Inflammatory macrophage (primary cell): ENCODE results near the gene MSH3.
"Not testable (repeated sequence)": the region's sequence is repeated elsewhere in the genome, so short reads cannot be mapped to it uniquely, and the experiment has no call there.

ENCODE experiments used
- DNase-seq, 2 donors: peaks; one replicate each; pipeline ENCODE4 v3.0.0-alpha.2; 2020 to 2022

Gene MSH3

DNA sequence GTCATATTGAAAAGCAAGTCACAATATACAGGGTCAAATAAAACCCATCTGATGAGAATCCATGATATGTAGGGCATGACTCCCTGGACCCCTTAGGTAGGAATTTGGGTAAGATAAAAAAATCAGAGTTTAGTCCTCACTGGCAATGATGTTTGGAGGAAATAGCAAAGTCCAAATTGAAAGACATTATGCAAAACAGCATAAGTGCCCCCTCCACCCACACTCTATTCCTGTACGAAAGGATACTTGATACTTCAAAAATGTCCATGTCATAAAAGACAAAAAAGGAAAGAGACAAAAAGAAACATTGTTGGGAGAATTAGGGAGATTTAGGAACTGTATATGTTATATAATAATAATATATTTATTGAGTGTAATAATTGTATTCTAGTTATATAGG, 209.7 kb downstream of the MSH3 start:
- no peak for DNase-seq

DNA sequence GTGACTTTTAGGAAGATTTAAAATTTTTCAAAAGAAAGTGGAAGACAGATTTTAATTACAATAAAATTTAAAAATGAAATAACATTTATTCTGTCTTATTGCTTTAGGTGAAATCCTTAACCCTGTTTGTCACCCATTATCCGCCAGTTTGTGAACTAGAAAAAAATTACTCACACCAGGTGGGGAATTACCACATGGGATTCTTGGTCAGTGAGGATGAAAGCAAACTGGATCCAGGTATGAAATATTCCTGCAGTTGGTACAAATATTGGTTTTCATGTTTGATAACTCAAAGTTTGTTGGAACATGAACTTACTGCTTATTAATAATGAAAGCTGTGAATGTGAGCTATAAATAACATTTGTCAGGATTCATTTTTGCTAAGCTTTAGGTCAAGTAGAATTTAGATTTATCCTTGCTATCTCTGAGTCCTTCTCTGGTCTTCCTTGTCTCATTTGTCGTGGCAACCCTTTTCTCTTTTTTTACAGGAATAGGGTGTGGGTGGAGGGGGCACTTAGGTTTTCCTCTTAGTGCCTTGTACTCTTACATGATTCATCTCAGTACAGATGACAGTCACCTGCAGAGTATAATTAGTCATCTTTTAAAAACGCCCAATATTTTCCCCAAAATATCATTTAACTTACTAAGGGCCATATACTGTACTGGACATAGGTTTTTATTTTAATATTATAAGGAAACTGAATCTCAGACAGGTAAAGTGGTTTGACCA, 210.4 kb downstream of the MSH3 start:
- peak; percentile 12 to 17 for DNase-seq

DNA sequence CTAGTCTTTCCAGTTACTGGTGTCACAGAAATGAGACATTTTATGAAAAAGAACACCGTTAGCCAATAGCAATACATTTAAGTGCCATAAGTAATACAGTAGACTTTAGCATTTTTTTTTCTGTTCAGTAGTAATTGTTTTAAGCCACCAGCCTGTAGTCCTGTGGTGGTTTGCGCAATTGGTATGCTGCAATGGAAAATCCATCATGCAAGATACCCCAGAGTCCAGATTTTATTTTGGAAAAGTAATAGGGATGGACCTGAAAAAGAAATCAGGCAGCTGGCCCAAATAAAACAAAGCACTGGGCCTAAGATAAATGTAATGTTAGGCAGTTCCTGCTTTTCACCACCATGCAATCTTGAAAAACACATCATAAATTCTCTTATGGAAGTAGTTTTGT, 211.1 kb downstream of the MSH3 start:
- DNase-seq = no peak

DNA sequence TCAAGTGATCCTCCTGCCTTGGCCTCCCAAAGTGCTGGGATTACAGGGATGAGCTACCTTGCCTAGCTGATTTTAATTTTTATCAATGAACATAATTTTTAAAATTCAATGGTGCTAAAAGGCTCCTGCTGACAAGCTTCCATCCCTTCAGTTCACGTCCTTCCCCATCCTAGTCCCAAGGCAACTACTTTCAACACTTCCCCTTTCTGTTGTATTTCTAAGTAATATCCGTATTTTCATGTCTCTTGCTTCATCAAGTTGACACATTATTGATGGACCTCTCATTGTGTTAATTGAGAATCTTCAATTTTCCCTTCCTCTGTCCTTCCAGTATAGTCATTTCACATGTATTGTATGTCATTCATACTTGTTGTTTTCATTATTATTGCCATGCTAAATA, 211.9 kb downstream of the MSH3 start:
- DNase-seq = peak; percentile 66 to 88

DNA sequence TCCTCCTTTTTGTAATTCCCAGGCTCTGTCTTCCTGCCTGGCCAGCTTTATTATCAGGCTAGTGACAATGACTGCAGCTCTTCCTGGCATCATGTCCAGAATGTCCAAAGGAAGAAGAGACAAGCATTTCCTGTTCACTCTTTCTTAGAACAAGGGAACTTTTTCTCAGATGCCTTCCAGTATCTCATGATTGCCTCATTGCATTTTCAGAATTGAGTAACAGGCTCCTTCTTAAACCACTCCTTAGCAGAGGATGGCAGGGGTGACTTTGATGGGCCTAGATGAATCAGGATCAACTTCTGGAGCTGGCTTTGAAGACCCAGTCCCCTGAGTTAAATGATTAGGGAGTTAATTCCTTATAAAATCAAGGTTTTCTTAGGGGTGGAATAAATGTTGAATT, 212.8 kb downstream of the MSH3 start:
- peak; percentile 21 to 71 for DNase-seq

DNA sequence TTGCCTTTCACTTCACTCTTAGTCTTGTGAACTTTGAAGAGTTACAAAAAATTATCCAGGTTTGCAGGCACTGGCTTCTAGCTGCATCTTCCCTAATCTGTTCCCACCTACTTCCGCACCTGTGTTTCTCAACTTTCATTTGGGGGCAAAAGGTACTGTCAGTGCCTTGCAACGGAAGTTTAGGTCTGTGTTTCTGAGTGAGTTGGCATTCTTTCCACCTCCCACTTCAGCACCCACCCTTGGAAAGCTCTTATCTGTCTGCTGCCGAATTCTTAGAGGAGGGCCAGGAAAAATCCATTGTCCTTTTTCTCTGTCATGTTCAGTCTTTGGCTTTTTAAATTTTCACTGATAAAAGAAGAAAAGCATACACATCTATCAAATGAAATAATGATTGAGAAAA, 216.0 kb downstream of the MSH3 start:
- no peak for DNase-seq

DNA sequence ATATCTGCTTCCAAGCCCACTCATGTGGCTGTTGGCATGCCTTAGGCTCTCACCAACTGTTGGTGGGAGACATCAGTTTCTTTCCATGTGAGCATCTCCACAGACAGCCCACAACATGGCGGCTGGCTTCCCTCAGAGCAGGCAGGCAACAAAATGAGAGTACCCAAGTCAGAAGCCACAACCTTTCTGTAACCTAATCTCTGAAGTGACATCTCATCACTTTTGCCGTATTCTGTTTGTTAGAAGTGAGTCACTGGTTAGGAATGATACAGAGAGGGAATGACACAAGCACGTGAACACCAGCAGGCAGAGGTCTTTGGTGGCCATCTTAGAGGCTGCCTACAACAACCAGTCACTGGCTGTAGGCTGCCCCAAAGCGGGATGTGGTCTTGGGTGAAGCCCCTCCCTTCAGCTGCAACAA, 217.1 kb downstream of the MSH3 start:
- no peak for DNase-seq

DNA sequence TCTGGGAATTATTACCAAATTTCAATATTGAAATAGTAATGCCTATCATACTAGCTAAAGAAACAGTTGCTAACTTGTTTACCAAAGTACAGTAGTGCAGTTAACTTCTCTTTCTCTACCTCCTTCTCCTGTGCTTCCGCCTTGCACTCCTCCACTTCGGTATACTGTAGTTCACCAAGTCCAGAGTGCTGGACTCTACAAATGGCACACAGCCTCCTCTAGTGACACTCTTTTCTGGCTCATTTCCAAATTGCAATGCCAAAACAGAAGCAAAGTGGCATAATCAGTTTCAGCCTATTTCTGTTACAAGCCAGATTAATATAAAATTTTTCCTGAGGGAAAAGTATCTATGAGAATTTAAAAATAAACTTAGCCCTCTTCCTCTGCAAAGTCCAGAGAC, 219.7 kb downstream of the MSH3 start:
- no peak for DNase-seq

DNA sequence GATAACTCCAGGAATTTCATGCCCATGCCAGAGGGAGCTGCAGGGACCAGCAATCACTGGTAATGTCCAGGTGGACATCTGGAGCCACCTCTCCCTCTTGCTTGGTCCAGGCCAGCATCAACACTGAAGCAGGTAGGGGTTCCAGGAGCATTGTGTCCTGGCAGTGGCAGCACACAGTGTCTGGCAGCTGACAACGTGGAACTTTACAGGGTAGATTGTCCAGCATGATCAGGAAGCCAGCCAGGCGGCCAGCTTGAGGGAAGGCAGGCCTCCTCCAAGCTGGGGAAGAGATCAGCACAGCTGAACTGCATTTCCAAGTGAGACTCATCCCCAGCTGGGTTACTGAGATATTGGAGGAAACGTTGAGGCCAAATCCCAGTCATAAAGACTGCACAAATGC, 223.1 kb downstream of the MSH3 start:
- DNase-seq = no peak

DNA sequence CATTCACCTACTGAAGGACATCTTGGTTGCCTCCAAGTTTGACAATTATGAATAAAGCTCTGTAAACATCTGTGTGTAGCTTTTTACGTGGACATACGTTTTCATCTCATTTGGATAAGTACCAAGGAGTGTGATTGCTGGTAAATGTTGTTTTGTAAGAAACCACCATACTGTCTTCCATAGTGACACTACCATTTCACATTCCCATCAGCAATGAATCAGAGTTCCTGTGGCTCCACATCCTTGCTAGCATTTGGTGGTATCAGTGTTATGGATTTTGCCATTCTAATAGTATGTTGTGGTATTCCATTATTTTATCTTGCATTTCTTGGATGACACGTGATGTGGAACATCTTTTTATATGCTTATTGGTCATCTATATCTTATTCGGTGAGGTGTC, 227.3 kb downstream of the MSH3 start:
- no peak for DNase-seq

DNA sequence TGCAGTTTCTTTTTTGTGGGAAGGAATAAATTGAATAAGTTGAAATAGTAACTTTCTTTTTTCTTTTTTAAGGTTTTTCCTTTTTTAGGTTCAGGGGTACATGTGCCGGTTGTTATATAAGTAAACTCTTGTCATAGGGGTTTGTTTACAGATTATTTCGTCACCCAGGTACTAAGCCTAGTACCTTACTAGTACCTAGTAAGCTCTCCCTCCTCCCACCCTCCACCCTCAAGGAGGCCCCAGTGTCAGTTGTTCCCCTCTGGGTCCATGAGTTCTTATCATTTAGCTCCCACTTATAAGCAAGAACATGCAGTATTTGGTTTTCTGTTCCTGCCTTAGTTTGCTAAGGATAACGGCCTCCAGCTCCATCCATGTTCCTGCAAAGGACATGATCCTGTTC, 228.9 kb downstream of the MSH3 start:
- DNase-seq = not testable (repeated sequence)

DNA sequence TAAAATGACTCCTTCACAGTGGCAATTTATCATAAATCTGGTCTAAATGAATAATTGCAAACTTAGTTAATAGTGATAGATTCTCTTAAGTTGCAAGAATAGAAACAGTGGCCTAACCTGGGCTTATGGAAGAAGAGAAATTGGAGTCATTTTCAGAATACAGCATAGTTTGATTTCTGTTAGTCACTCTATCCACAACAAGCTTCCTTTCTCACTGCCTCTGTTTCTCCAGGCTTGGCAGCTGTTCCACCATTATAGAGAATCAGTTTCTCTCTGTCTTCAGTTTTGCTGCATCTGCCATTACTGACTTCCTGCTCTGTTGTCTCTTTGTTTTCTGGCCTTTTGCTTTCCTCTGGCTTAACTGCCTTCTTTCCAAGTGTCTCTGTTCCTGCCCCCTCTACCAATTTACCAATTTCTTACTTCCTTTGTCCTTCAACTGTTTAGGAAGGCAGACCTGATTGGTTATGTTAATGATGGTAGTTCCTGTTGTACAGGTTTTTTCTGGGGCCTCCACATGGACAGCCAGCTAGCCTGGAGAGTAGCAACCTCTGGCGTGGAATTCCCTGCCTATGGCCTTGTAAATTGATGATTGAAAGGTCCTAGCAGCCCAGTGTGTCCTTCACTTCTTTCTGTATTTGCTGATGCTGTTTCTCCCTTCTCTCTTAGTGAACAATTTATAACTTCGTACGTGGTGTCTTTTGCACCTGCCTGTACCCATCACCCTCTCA, 229.8 kb downstream of the MSH3 start:
- no peak for DNase-seq

DNA sequence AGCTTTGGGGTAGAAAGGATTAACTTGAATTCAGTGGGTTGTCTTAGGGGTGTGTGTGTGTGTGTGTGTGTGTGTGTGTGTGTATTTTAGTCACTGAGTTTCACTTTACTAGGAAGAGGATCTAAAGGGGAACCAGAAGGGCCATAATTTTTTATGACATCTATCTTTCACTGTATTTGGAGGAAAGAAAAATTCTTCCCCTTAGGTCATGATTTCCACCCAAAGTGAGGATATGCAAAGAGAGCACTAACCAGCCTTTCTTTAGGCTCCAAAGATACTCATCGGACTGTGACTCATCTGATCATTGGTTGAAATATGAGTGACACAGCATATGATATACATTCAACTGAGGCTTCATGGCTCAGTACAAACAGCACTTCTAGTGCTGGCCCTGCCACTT, 230.5 kb downstream of the MSH3 start:
- DNase-seq = no peak

DNA sequence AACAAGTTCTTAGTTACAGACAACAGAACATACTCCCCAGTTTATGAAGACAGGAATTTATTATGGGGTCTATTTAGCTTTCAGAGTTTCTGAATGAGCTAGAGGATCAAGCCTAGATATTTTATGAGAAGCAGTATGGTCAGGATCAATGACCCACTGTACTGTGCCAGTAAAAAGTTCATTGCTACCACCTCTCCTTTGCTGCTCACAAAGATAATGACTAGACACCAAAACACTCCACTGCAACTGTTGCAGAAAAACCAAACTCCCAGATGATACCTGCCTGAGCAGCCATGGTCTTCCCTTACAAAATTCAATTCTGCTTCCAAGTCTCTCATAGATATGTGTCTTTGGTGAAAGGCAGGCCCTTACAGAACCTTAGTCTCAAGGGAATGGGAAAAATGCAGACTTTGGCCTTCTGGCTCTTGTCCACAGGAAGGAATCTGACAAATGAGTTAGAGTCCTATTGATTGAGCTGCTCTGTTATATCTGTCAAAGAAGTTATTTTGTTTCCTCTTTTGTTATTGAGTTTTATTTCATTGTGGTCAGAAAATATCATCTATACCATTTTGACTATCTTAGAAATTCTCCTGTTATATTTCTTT, 231.0 kb downstream of the MSH3 start:
- no peak for DNase-seq

DNA sequence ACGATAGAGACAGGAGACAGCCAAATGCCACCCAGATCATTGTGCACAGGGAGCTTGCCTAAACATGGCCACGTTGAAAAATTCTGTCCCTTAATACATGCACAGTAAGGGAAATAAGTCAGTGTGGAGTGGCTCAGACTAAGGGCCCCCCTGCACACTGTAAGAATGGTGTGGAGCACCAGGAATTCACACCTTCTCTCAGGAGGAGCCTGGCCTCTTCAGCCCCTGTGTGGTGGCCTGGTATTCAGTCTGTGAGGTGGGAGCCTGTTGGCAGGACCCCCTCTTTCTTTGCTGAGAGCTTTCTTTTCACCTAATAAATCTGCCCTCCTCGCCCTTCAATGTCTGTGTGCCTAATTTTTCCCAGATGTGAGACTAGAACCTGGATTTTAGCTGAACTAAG, 239.6 kb downstream of the MSH3 start:
- DNase-seq = no peak

DNA sequence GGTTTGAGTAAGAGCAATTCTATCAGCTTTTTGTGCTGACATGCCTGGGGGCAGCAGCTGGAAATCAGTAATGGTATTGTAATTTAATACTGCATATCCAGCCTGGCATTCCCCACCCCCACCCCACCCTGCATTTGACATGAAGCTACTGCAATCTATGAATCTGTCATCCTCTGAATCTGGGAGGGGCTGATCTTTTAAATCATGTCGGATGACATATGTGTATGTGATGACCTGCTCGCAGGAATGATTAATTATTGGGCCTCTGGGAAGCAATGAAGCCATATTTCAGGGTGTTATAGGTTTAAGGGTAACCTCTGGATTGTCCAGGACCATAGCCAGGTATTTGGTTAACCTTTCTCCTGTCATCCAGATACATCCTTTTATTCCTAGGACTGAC, 241.1 kb downstream of the MSH3 start:
- no peak for DNase-seq

DNA sequence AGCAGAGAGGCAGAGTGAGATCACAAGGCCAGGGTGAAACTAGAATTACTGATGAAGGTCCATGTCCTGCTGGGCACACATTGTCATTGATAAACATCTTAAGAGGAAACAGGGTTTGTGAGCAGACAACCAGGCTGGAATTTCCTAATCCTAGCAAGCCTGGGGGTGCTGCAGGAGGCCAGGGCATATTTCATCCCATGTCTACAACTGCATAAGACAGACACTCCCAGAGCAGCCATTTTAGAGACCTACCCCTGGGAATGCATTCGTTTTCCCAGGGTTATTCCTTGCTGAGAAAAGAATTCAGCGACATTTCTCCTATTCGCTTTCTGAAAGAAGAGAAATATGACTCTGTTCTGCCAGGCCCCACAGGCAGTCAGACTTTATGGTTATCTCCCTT, 248.2 kb downstream of the MSH3 start:
- not testable (repeated sequence) for DNase-seq

DNA sequence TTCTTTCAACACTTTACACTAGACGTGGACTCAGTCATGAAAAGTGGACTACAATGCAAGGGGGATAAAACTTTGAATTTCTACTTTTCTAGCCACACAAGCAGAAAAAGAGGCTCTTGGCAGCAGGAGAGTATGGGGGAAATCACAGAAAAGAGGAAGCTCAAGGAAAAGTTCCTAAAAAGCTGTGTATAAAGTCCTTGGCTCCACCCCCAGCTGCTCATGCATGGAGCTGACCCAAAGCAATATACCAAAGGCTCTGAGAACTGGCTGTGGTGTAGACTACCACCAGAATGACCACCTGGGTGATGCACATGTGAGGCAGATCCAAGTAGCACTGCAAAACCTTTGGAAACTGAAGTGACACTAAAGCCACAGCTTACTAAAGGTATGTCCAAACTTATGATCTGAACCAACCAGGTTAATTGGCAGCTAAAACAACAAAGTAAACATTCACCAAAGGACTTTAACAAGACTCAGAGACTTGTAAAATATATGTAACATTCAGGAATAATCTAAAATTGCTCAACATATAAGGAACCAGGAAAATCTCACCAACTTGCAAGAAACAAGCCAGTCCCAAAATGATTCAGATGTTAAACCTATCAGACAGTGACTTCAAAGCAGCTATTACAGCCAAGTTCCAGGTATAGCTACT, 250.2 kb downstream of the MSH3 start:
- DNase-seq = peak; percentile 54 to 65

DNA sequence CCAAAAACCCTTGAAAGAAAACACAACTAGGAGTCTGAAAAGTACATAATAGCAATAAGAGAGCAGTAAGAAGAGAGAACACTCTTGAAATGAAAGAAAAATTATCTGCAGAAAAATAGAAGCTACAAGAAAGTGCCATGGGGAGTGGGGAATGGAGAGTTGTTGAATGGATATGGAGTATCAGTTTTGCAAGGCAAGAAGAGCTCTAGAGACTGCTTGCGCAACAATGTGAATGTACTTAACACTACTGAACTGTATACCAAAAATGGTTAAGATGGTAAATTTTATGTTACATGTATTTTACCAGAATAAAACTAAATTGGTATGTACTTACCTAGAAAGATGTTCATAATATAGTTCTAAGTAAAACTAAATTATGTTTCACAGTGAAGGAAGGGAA, 251.0 kb downstream of the MSH3 start:
- no peak for DNase-seq

DNA sequence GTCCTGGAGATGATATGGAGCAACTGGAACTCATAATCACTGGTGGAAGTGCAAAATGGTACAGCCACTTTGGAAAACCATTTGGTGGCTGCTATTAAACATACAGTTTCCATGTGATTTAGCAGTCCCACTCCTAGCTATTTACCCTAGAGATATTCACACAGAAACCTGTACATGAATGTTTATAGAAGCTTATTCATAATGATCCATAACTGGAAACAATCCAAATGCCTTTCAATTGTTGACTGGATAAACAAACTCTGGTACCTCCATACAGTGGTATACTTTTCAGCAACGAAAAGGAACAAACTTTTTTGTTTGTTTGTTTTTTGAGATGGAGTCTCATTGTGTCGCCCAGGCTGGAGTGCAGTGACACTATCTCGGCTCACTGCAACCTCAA, 258.0 kb downstream of the MSH3 start:
- no peak for DNase-seq

DNA sequence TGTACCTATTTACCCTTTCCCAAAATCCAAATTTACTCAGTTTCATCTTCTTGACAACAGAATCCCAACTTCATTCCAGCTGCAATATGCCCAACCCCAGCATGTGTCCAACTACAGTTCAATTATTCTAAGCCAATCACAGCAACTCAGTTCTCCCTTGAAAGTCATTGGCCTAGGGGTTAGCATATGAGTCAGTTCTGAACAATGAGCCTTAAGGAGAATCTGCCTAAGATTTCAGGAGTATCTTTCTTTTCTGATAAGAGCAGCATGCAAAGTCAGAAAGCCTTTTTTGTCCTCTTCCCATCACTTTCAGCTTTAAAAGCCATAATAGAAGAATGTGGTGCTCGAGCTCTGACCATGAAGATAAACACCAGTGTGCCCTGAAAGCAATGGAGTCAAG, 261.3 kb downstream of the MSH3 start:
- DNase-seq = no peak

DNA sequence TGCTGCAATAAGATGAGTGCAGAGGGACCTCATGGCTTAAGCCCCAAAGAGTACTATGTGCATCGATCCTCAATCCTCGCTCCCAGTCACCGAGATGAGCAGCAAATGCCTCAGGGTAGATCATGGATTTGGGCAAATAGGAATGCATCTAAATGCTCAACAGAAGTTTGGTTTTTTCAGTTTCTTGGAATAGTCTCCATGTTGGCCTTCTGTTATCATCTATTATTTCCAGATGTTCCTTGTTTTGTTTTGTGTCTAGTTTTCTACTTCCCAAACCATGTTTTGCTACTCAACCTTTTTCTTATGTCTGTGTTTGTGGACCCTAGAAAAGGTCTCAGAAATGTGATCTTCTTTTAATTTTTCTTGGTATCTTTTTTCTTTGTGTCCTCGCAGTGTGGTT, 262.2 kb downstream of the MSH3 start:
- DNase-seq = no peak

DNA sequence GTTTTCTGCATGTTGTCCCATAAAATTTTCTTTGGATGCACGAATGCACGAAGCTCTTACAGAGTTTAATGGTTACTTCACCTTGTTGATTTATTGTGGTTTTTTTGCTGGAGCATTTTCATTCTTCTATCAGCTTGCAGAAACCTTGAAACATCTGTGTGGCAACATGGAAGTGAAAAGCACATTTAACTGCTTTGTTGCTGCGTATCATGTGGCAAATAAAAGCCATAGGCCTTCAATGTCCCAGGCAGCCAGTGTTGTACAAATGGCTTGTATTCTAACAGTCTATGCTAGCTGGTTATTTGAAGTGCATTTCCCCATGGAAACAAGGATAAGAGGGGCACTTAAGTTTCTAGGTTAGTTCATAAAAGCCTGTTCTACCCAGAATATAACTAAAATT, 263.2 kb downstream of the MSH3 start:
- no peak for DNase-seq
